ENCODE data around the gene RUVBL2.

RUVBL2 gene

GRCh38 chr19:48989701-48990291 lies 3.9 kb upstream of the RUVBL2 start:
- no peak for DNase-seq (ENCODE audit: low read depth)

GRCh38 chr19:48990400-48990799 lies 3.3 kb upstream of the RUVBL2 start:
- DNase-seq (ENCODE audit: low read depth) = no peak

- no peak for DNase-seq (ENCODE audit: low read depth)
These were observed 2.6 kb upstream of the RUVBL2 start for GRCh38 chr19:48991011-48991609.

- no peak for DNase-seq (ENCODE audit: low read depth)
These were observed 1.7 kb upstream of the RUVBL2 start for GRCh38 chr19:48991873-48992580.

- no peak for DNase-seq (ENCODE audit: low read depth)
These were observed 1.0 kb upstream of the RUVBL2 start for GRCh38 chr19:48992581-48993174.

GRCh38 chr19:48994035-48994386 lies 324 bp downstream of the RUVBL2 start:
- no peak for DNase-seq (ENCODE audit: low read depth)

GRCh38 chr19:48997972-48998371 lies 4.3 kb downstream of the RUVBL2 start:
- no peak for DNase-seq (ENCODE audit: low read depth)

- peak; percentile 59 for DNase-seq (ENCODE audit: low read depth)
These were observed 6.0 kb downstream of the RUVBL2 start for GRCh38 chr19:48999481-49000325.

- no peak for DNase-seq (ENCODE audit: low read depth)
These were observed 10.4 kb downstream of the RUVBL2 start for GRCh38 chr19:49004133-49004532.

- no peak for DNase-seq (ENCODE audit: low read depth)
These were observed 11.4 kb downstream of the RUVBL2 start for GRCh38 chr19:49004964-49005614.

- DNase-seq (ENCODE audit: low read depth) = no peak
These were observed 13.2 kb downstream of the RUVBL2 start for GRCh38 chr19:49006905-49007304.

GRCh38 chr19:49009828-49010227 lies 16.1 kb downstream of the RUVBL2 start:
- no peak for DNase-seq (ENCODE audit: low read depth)

GRCh38 chr19:49010453-49010852 lies 16.8 kb downstream of the RUVBL2 start:
- DNase-seq (ENCODE audit: low read depth) = no peak

- no peak for DNase-seq (ENCODE audit: low read depth)
These were observed 17.5 kb downstream of the RUVBL2 start for GRCh38 chr19:49011194-49011593.

GRCh38 chr19:49014123-49014869 lies 20.6 kb downstream of the RUVBL2 start:
- DNase-seq (ENCODE audit: low read depth) = no peak

GRCh38 chr19:49014870-49015255 lies 21.2 kb downstream of the RUVBL2 start:
- no peak for DNase-seq (ENCODE audit: low read depth)

- no peak for DNase-seq (ENCODE audit: low read depth)
These were observed 22.6 kb downstream of the RUVBL2 start for GRCh38 chr19:49016067-49016839.

- DNase-seq (ENCODE audit: low read depth) = no peak
These were observed 23.5 kb downstream of the RUVBL2 start, which contains the start of gene LHB for GRCh38 chr19:49017041-49017665. Gene LHB, minus strand, starts transcription at chr19:49017091. Its CDS starts 10 bp downstream, at chr19:49017081.

- DNase-seq (ENCODE audit: low read depth) = peak; percentile 50
These were observed 24.1 kb downstream of the RUVBL2 start for GRCh38 chr19:49017666-49018351.
